Tibial nerve (tissue), 4 donors: ENCODE data around the gene DNLZ. TPM values are rescaled to one million over a fixed set of nuclear protein-coding genes. Genes with fewer than 3 reads are reported as not detected.

ENCODE experiments used
- DNase-seq, 2 donors: peaks; one replicate each; pipeline ENCODE4 v3.0.0-alpha.2; 2019; ENCODE audit warnings: low spot score in 2 of 2
- H3K27ac ChIP-seq, 4 donors: fragments of 200-600 bp; sonication (generic) in 3 of 4; one replicate each; pipeline ENCODE4 v1.5.1; 2017 to 2019; ENCODE audit warnings: mild to moderate bottlenecking in 1 of 4
- H3K27me3 ChIP-seq, 2 donors: fragments of 200-600 bp; sonication (generic) in 1 of 2; one replicate each; pipeline versions ENCODE4 v1.5.1 to v1.6.0; 2017 to 2019
- H3K36me3 ChIP-seq, 3 donors: fragments of 200-600 bp; sonication (generic); one replicate each; pipeline ENCODE4 v1.5.1; 2018 to 2019
- H3K4me1 ChIP-seq, 4 donors: fragments of 200-600 bp; sonication (generic) in 3 of 4; one replicate each; pipeline ENCODE4 v1.5.1; 2017 to 2019
- H3K4me3 ChIP-seq, 4 donors: fragments of 200-600 bp; sonication (generic) in 3 of 4; one replicate each; pipeline ENCODE4 v1.5.1; 2017 to 2019; ENCODE audit warnings: mild to moderate bottlenecking in 1 of 4, moderate library complexity in 1 of 4
- H3K9me3 ChIP-seq, 4 donors: fragments of 200-600 bp; sonication (generic) in 3 of 4; one replicate each; pipeline ENCODE4 v1.5.1; 2017 to 2019
- EP300 ChIP-seq, 2 donors: sonication (generic); formaldehyde crosslinking; IDR thresholded peaks; one replicate each; pipeline ENCODE4 v1.6.1; 2017; ENCODE audit warnings: antibody characterized with exemption in 2 of 2, mild to moderate bottlenecking in 1 of 2
- POLR2A ChIP-seq, 2 donors: fragments of 450-650 bp; IDR thresholded peaks; one replicate each; pipeline ENCODE4 v1.6.1; 2017; ENCODE audit warnings: antibody characterized with exemption in 2 of 2, mild to moderate bottlenecking in 2 of 2, moderate library complexity in 2 of 2
- WGBS, 2 donors: methylation state at CpG; one replicate each; pipeline ENCODE4 v1.1.5; 2018; 5-methylcytosine and 5-hydroxymethylcytosine counted together
- total RNA-seq, 4 donors: library from RNA; depleted of rRNA; stranded (reverse); fragments of >200 nt; gene quantifications; one replicate each; pipeline ENCODE4 v1.1.0, GENCODE V29; 2016
- TF ChIP-seq, protein P1 (sequence below), 5 experiments: fragments of 200-600 bp in 3 of 5; fragments of 450-650 bp in 2 of 5; sonication (generic) in 3 of 5; IDR thresholded peaks; one replicate each; pipeline ENCODE4 v1.5.1; 2016 to 2019; ENCODE audit warnings: antibody characterized with exemption in 5 of 5, mild to moderate bottlenecking in 3 of 5, moderate library complexity in 2 of 5

Gene DNLZ
- total RNA-seq, 4 donors from 2014 or later = 49.4 to 79.5 (median 70.8) TPM

- no peak for DNase-seq
- Histone ChIP-seq H3K9me3 (no peaks in the 10 kb centered on the region), H3K27ac (peak overlapping the region in 2 of 4 donors; percentile 62 to 80), H3K27me3 (no peaks in the 10 kb centered on the region), H3K36me3 (peaks cover 0 to 83% (median 0%) of the 10 kb centered on the region in 3 donors), H3K4me1 (peaks cover 0 to 54% (median 25%) of the 10 kb centered on the region in 4 donors), H3K4me3 (no peak overlapping the region)
- TF ChIP-seq EP300 (IDR thresholded peaks at IDR 0.05) (no peak), POLR2A (IDR thresholded peaks at IDR 0.05) (no peak)
- TF ChIP-seq, protein P1, sequence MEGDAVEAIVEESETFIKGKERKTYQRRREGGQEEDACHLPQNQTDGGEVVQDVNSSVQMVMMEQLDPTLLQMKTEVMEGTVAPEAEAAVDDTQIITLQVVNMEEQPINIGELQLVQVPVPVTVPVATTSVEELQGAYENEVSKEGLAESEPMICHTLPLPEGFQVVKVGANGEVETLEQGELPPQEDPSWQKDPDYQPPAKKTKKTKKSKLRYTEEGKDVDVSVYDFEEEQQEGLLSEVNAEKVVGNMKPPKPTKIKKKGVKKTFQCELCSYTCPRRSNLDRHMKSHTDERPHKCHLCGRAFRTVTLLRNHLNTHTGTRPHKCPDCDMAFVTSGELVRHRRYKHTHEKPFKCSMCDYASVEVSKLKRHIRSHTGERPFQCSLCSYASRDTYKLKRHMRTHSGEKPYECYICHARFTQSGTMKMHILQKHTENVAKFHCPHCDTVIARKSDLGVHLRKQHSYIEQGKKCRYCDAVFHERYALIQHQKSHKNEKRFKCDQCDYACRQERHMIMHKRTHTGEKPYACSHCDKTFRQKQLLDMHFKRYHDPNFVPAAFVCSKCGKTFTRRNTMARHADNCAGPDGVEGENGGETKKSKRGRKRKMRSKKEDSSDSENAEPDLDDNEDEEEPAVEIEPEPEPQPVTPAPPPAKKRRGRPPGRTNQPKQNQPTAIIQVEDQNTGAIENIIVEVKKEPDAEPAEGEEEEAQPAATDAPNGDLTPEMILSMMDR (IDR thresholded peaks at IDR 0.05) = no peak
- WGBS, 2 donors = 70 to 72% methylated on average over 17 to 26 of the region's 26 CpGs
Measured at GRCh38 chr9:136335296-136336155, 28.0 kb downstream of the DNLZ start.

DNA sequence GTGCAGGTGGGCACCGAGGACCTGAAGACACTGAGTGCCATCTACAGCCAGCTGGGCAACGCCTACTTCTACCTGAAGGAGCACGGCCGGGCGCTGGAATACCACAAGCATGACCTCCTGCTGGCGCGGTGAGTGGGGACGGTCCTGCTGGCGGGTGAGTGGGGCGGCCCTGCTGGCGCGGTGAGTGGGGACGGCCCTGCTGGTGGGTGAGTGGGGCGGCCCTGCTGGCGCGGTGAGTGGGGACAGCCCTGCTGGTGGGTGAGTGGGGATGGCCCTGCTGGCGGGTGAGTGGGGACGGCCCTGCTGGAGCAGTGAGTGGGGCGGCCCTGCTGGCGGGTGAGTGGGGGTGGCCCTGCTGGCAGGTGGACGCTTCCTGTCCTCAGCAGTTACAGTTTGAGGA, 29.0 kb downstream of the DNLZ start:
- WGBS, 2 donors = 87 to 91% methylated on average over 20 to 21 of the region's 21 CpGs
- Histone ChIP-seq H3K4me3 (no peak overlapping the region), H3K36me3 (peaks cover 0 to 73% (median 0%) of the 10 kb centered on the region in 3 donors), H3K27ac (peak overlapping the region in 1 of 4 donors; percentile 62), H3K4me1 (peaks cover 0 to 54% (median 24%) of the 10 kb centered on the region in 4 donors), H3K27me3 (no peaks in the 10 kb centered on the region), H3K9me3 (no peaks in the 10 kb centered on the region)
- TF ChIP-seq POLR2A (IDR thresholded peaks at IDR 0.05) (no peak), EP300 (IDR thresholded peaks at IDR 0.05) (no peak)
- TF ChIP-seq, protein P1 (IDR thresholded peaks at IDR 0.05) = no peak
- no peak for DNase-seq

DNA sequence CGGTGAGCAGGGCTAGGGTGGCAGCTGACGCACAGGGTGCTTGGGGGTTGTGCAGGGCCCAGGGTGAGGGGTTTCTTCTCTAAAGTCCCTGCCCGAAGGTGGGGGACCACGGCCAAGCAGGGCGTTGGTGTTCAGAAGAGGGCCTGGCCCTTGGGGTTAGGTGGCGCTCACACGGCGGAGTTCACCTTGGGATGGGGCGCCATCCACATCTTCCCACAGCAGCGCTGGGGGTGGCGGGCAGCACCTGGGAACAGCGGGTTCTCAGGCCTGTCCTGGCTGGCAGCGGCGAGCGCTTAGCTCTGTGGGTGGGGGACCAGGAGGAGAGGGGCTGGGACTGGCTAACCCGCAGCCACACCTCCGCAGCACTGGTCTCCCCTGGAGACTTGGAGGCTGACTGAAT, 30.1 kb downstream of the DNLZ start:
- no peak for TF ChIP-seq POLR2A (IDR thresholded peaks at IDR 0.05)
- TF ChIP-seq, protein P1 (IDR thresholded peaks at IDR 0.05) = no peak
- Histone ChIP-seq H3K4me1 (peaks cover 0 to 54% (median 30%) of the 10 kb centered on the region in 4 donors), H3K9me3 (no peaks in the 10 kb centered on the region), H3K4me3 (no peak overlapping the region), H3K36me3 (peaks cover 0 to 64% (median 0%) of the 10 kb centered on the region in 3 donors), H3K27ac (peak overlapping the region in 1 of 4 donors; percentile 37), H3K27me3 (no peaks in the 10 kb centered on the region)
- no peak for DNase-seq
- 85 to 94% methylated on average over 15 to 17 of the region's 17 CpGs for WGBS, 2 donors

DNA sequence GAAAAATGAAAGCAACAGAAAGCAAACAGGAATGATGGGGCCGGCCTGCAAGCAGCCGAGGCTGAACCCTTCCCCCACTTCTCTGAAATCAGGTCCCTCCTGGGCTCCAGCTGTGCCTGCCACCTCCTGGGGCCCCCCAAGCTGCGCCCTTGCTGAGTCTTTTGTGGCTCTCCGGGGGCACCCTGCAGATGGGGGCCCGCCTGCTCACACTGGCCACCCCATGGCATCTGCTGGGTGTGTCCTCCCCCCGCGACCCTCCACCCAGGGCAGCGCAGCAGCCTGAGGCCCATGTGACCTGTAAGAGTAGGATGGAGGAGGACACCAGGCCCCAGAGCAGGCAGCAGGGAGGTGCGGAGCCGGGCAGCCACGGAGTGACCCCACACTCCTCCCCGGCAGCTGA, 30.5 kb downstream of the DNLZ start:
- TF ChIP-seq POLR2A (IDR thresholded peaks at IDR 0.05) = no peak
- TF ChIP-seq, protein P1 (IDR thresholded peaks at IDR 0.05) = no peak
- TF ChIP-seq EP300 (IDR thresholded peaks at IDR 0.05) = no peak
- no peaks in the 10 kb centered on the region for H3K27me3 ChIP-seq
- peaks cover 0 to 60% (median 0%) of the 10 kb centered on the region in 3 donors for H3K36me3 ChIP-seq
- DNase-seq = no peak
- 82 to 86% methylated on average over 11 to 12 of the region's 12 CpGs for WGBS, 2 donors
- peaks cover 0 to 57% (median 34%) of the 10 kb centered on the region in 4 donors for H3K4me1 ChIP-seq
- H3K4me3 ChIP-seq = no peak overlapping the region
- H3K9me3 ChIP-seq = no peaks in the 10 kb centered on the region
- H3K27ac ChIP-seq = peak overlapping the region in 1 of 4 donors; percentile 37

GRCh38 chr9:136332482-136332983, 31.0 kb downstream of the DNLZ start:
- no peak for DNase-seq
- TF ChIP-seq, protein P1 (IDR thresholded peaks at IDR 0.05) = no peak
- TF ChIP-seq POLR2A (IDR thresholded peaks at IDR 0.05) = no peak
- TF ChIP-seq EP300 (IDR thresholded peaks at IDR 0.05) = no peak
- Histone ChIP-seq H3K4me1 (peaks cover 0 to 59% (median 38%) of the 10 kb centered on the region in 4 donors), H3K27me3 (no peaks in the 10 kb centered on the region), H3K27ac (peak overlapping the region in 1 of 4 donors; percentile 96), H3K36me3 (peaks cover 0 to 55% (median 0%) of the 10 kb centered on the region in 3 donors), H3K4me3 (no peak overlapping the region), H3K9me3 (no peaks in the 10 kb centered on the region)
- WGBS, 2 donors = 80 to 83% methylated on average over 10 to 11 of the region's 11 CpGs
